Endothelial cell of umbilical vein (primary cell): ENCODE results near the gene TADA2B. TPM values are rescaled to one million over a fixed set of nuclear protein-coding genes. Genes with fewer than 3 reads are reported as not detected.

ENCODE experiments used
- BruUV-seq: library from RNA; stranded (reverse); fragments of 400-500 nt; replicated peaks from 2 replicates; lab custom pipeline; 2021; lab: Mats Ljungman, UMichigan
- CTCF ChIA-PET: fragments of 300-600, 350-600 bp; sonication (Branson Sonifier 250); formaldehyde crosslinking; loops from one replicate; lab custom pipeline; 2021; ENCODE audit warnings: antibody characterized with exemption, inconsistent platforms; lab: Charles Lee
- POLR2A ChIA-PET: fragments of 300-600, 350-600 bp; sonication (Branson Sonifier 250); formaldehyde crosslinking; loops from one replicate; lab custom pipeline; 2021; ENCODE audit warnings: antibody characterized with exemption, inconsistent platforms; lab: Charles Lee
- DNase-seq: peaks from one replicate; pipeline ENCODE4 v3.0.0-alpha.2; 2011; ENCODE audit warnings: low read depth, low spot score
- FAIRE-seq: peaks from 2 replicates; lab custom pipeline; 2011; peaks lifted over from hg19 to GRCh38; lab: Jason Lieb, UNC
- H2AFZ ChIP-seq: 2 replicates; pipeline ENCODE4 v1.6.0; 2012; ENCODE audit warnings: low read depth, low read length, control low read depth, inconsistent platforms
- H3K27ac ChIP-seq: 2 replicates; pipeline ENCODE4 v1.5.1; 2011; ENCODE audit warnings: low read depth, mild to moderate bottlenecking, control low read depth, low read length, moderate library complexity; ENCODE audit not compliant: insufficient read depth
- H3K27me3 ChIP-seq, 2 experiments: 2 replicates each; pipeline versions ENCODE4 v1.6.0 to v1.6.1; 2011; ENCODE audit warnings: low read length in 2 of 2, mixed read lengths in 1 of 2; ENCODE audit not compliant: control insufficient read depth in 2 of 2, insufficient read depth in 2 of 2
- H3K36me3 ChIP-seq, 2 experiments: 2 replicates in 1 of 2; 3 replicates in 1 of 2; pipeline ENCODE4 v1.5.1; 2011; ENCODE audit warnings: low read length in 2 of 2, mild to moderate bottlenecking in 1 of 2, moderate library complexity in 1 of 2; ENCODE audit not compliant: control insufficient read depth in 2 of 2, insufficient read depth in 2 of 2; ENCODE audit errors: extremely low read depth in 1 of 2
- H3K4me1 ChIP-seq: 3 replicates; pipeline ENCODE4 v1.5.1; 2011; ENCODE audit warnings: mild to moderate bottlenecking, low read length; ENCODE audit not compliant: control insufficient read depth, insufficient read depth; ENCODE audit errors: extremely low read depth
- H3K4me2 ChIP-seq: 2 replicates; pipeline ENCODE4 v1.6.1; 2011; ENCODE audit warnings: low read length, control low read depth, mixed read lengths; ENCODE audit not compliant: insufficient read depth
- H3K4me3 ChIP-seq, 3 experiments: fragments of 200-600 bp in 1 of 3; sonication (generic), shearing (Covaris generic) in 1 of 3; replicated peaks in 1 of 3; 2 replicates each; pipeline ENCODE4 v1.5.1; 2011 to 2016; ENCODE audit warnings: control low read depth in 3 of 3, low read length in 3 of 3, mild to moderate bottlenecking in 2 of 3, inconsistent platforms in 1 of 3, low read depth in 1 of 3, moderate library complexity in 1 of 3; ENCODE audit not compliant: insufficient read depth in 1 of 3
- H3K79me2 ChIP-seq: 2 replicates; pipeline ENCODE4 v1.6.0; 2012; ENCODE audit warnings: low read length, inconsistent platforms; ENCODE audit not compliant: control insufficient read depth, insufficient read depth
- H3K9ac ChIP-seq: replicated peaks from 2 replicates; pipeline ENCODE3; 2011; ENCODE audit warnings: low read length, control low read depth; ENCODE audit not compliant: insufficient read depth; ENCODE audit errors: extremely low read depth
- H3K9me1 ChIP-seq: replicated peaks from 3 replicates; pipeline ENCODE4 v1.6.0; 2011; ENCODE audit warnings: mild to moderate bottlenecking, low read length; ENCODE audit not compliant: control insufficient read depth, insufficient read depth; ENCODE audit errors: extremely low read depth
- H3K9me3 ChIP-seq: replicated peaks from 2 replicates; pipeline ENCODE4 v1.5.1; 2012; ENCODE audit warnings: low read length, inconsistent platforms; ENCODE audit not compliant: control insufficient read depth, insufficient read depth
- H4K20me1 ChIP-seq: replicated peaks from 2 replicates; pipeline ENCODE3; 2011; ENCODE audit warnings: mild to moderate bottlenecking, low read length; ENCODE audit not compliant: control insufficient read depth, insufficient read depth; ENCODE audit errors: extremely low read depth
- FOS ChIP-seq: IDR thresholded peaks from 2 replicates; pipeline ENCODE4 v1.6.1; 2011; ENCODE audit warnings: mild to moderate bottlenecking, low read length, moderate library complexity, borderline replicate concordance; ENCODE audit not compliant: insufficient read depth
- GATA2 ChIP-seq: IDR thresholded peaks from 2 replicates; pipeline ENCODE4 v1.7.0; 2011; ENCODE audit warnings: low read depth, mild to moderate bottlenecking, moderate library complexity, mixed read lengths, low read length; ENCODE audit not compliant: insufficient read length, insufficient read depth
- JUN ChIP-seq: IDR thresholded peaks from 2 replicates; pipeline ENCODE4 v1.6.1; 2011; ENCODE audit warnings: borderline replicate concordance, low read depth; ENCODE audit not compliant: insufficient read length, insufficient read depth
- MYC ChIP-seq: IDR thresholded peaks from one replicate; pipeline ENCODE4 v1.6.1; 2011; ENCODE audit warnings: mild to moderate bottlenecking, low read depth, low read length
- POLR2A ChIP-seq: IDR thresholded peaks from 2 replicates; pipeline ENCODE4 v1.6.1; 2012; ENCODE audit warnings: low read depth, mild to moderate bottlenecking, control low read depth, low read length
- POLR2AphosphoS5 ChIP-seq: IDR thresholded peaks from 2 replicates; pipeline ENCODE4 v1.6.1; 2012; ENCODE audit warnings: low read depth, mild to moderate bottlenecking, control low read depth, low read length, moderate library complexity; ENCODE audit not compliant: insufficient read depth
- dilution Hi-C: fragments of 300-500 bp; cut with MboI; formaldehyde crosslinking; loops from one replicate; pipeline ENCODE4 v1.15.0; 2019; ENCODE audit warnings: low sequenced_read_pairs; ENCODE audit not compliant: extremely low pct_ligation_motif_present
- intact Hi-C: fragments of 100-400 bp; cut with micrococcal nuclease; formaldehyde crosslinking; loops from one replicate; pipeline ENCODE4 v1.10.0; 2022
- polyA plus RNA-seq, 4 experiments: library from polyadenylated mRNA; depleted of rRNA in 3 of 4; stranded (reverse) in 3 of 4; unstranded in 1 of 4; fragments of >200 nt; gene quantifications; 2 replicates each; pipeline versions ENCODE4 v1.2.1 to v1.2.3, GENCODE V29; 2011 to 2012; ENCODE audit warnings: missing spikeins in 1 of 4
- total RNA-seq: library from RNA; stranded (reverse); gene quantifications from 2 replicates; pipeline ENCODE4 v1.2.3, GENCODE V29; 2021
- TF ChIP-seq, protein P1 (sequence below): IDR thresholded peaks from 2 replicates; pipeline ENCODE4 v1.6.1; 2011; ENCODE audit not compliant: insufficient read depth, insufficient read length

The TADA2B gene
- total and polyA plus RNA-seq, 2 donors (not counting 3 experiments of a cell fraction or from before 2014, with no cell fraction given), result 5.5 to 11.5 TPM

DNA sequence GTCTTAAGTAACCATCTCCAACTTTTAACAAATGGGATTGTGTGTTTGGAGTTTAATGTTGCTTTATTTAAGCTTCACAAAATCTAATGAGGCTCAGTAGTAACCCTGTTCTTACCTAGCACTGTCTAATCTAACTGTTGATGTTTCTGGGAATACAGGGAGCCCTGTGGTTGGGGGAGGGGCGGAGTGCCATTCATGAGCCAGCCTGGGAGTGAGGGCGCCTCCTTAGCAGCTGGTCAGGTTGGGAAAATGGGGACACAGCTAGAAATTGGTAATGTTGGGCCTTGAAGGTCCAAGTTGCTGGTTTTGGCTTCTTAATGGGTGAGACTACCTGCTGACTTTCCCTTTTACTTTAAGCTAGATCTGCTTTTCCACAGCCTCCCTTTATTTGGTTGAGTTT, 22.9 kb upstream of the TADA2B start:
- TF ChIP-seq POLR2AphosphoS5 (no peak), POLR2A (no peak), GATA2 (no peak), FOS (no peak), MYC (no peak)
- TF ChIP-seq, protein P1, sequence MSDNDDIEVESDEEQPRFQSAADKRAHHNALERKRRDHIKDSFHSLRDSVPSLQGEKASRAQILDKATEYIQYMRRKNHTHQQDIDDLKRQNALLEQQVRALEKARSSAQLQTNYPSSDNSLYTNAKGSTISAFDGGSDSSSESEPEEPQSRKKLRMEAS, result no peak
- dilution Hi-C loops (loop anchor here (5.0 kb wide), 1 partner anchor 33 kb away; no protein-coding TSS in a partner anchor), intact Hi-C loops (no loop called here)
- H3K4me2 ChIP-seq, result no peak overlapping the region
- no peak overlapping the region for H3K9ac ChIP-seq
- H2AFZ ChIP-seq, result no peak overlapping the region
- CTCF ChIA-PET, result interaction anchor here (1.0 kb wide), 1 partner anchor 46 kb away, joined by 3 read pairs; no protein-coding TSS in a partner anchor
- H4K20me1 ChIP-seq, result no peaks in the 10 kb centered on the region
- POLR2A ChIA-PET, result no interaction called here
- H3K4me3 ChIP-seq, result no peak overlapping the region
- no peak overlapping the region for H3K27ac ChIP-seq
- FAIRE-seq (no peak), DNase-seq (no peak)
- H3K79me2 ChIP-seq, result no peaks in the 10 kb centered on the region
- no peaks in the 10 kb centered on the region for H3K4me1 ChIP-seq
- H3K36me3 ChIP-seq, result peaks cover 0 to 15% of the 10 kb centered on the region in 2 experiments
- H3K27me3 ChIP-seq, result no peaks in the 10 kb centered on the region
- BruUV-seq, result no TSS peak
- no peaks in the 10 kb centered on the region for H3K9me1 ChIP-seq
- H3K9me3 ChIP-seq, result no peaks in the 10 kb centered on the region

DNA sequence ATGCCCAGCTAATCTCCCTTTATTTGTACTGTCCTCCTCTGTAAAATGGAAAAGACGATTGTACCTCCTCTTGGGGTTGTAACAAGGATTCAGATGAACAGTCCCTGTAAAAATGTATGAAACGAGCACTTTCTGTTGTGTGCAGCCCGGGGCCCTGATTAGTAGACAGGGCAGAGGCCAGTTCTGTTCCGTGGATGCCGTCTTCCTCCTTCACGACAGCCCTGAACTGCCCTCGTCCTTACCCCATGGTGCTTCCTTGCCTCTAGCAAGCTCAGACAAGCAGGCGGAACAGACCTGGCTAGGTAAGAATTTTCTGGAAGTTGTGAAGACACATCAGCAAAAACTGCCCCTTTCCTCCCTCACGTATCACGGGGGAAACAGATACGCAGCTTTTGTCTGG, 22.3 kb upstream of the TADA2B start:
- FAIRE-seq (no peak), DNase-seq (no peak)
- H4K20me1 ChIP-seq, result no peaks in the 10 kb centered on the region
- H3K4me2 ChIP-seq, result no peak overlapping the region
- TF ChIP-seq MYC (no peak), FOS (no peak), POLR2A (no peak), JUN (no peak)
- H3K4me3 ChIP-seq, result no peak overlapping the region
- H3K36me3 ChIP-seq, result peaks cover 0 to 11% of the 10 kb centered on the region in 2 experiments
- no peaks in the 10 kb centered on the region for H3K9me1 ChIP-seq
- BruUV-seq, result no TSS peak
- CTCF ChIA-PET, result interaction anchor here (1.5 kb wide), 1 partner anchor 46 kb away, joined by 5 read pairs; no protein-coding TSS in a partner anchor
- no peaks in the 10 kb centered on the region for H3K27me3 ChIP-seq
- H3K9ac ChIP-seq, result no peak overlapping the region
- intact Hi-C loops (no loop called here), dilution Hi-C loops (loop anchor here (5.0 kb wide), 1 partner anchor 34 kb away; no protein-coding TSS in a partner anchor)
- no peaks in the 10 kb centered on the region for H3K79me2 ChIP-seq
- POLR2A ChIA-PET, result no interaction called here
- H3K4me1 ChIP-seq, result no peaks in the 10 kb centered on the region
- H3K27ac ChIP-seq, result no peak overlapping the region
- H3K9me3 ChIP-seq, result no peaks in the 10 kb centered on the region
- H2AFZ ChIP-seq, result no peak overlapping the region
